ENCODE data around the gene XCR1. TPM values are rescaled to one million over a fixed set of nuclear protein-coding genes. Genes with fewer than 3 reads are reported as not detected.

The XCR1 gene
- total and polyA plus RNA-seq, 9 of the 15 experiments (the other 6 are each of a cell fraction or from before 2014, with no cell fraction given): not detected

DNA sequence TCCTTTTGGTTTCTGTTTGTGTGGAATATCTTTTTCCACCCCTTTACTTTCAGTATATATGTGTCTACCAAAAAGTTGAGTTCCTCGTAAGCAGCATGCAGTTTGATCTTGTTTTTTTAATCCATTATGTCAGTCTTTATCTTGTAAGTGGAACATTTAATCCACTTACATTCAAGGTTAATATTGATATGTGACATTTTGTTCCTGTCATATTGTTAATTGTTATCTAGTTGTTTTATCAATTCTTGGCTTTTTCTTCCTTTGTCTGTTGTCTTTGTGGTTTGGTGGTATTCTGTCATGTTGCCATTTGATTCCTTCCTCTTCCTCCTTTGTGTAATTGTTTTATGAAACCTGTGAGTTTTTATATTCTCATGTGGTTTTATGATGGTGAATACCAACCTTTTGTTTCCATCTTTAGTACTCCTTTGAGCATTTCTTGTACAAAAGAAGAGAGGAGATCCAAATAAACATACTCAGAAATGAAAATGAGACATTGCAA is 43.4 kb upstream of the XCR1 start (continued):
- TF ChIP-seq, protein P1, sequence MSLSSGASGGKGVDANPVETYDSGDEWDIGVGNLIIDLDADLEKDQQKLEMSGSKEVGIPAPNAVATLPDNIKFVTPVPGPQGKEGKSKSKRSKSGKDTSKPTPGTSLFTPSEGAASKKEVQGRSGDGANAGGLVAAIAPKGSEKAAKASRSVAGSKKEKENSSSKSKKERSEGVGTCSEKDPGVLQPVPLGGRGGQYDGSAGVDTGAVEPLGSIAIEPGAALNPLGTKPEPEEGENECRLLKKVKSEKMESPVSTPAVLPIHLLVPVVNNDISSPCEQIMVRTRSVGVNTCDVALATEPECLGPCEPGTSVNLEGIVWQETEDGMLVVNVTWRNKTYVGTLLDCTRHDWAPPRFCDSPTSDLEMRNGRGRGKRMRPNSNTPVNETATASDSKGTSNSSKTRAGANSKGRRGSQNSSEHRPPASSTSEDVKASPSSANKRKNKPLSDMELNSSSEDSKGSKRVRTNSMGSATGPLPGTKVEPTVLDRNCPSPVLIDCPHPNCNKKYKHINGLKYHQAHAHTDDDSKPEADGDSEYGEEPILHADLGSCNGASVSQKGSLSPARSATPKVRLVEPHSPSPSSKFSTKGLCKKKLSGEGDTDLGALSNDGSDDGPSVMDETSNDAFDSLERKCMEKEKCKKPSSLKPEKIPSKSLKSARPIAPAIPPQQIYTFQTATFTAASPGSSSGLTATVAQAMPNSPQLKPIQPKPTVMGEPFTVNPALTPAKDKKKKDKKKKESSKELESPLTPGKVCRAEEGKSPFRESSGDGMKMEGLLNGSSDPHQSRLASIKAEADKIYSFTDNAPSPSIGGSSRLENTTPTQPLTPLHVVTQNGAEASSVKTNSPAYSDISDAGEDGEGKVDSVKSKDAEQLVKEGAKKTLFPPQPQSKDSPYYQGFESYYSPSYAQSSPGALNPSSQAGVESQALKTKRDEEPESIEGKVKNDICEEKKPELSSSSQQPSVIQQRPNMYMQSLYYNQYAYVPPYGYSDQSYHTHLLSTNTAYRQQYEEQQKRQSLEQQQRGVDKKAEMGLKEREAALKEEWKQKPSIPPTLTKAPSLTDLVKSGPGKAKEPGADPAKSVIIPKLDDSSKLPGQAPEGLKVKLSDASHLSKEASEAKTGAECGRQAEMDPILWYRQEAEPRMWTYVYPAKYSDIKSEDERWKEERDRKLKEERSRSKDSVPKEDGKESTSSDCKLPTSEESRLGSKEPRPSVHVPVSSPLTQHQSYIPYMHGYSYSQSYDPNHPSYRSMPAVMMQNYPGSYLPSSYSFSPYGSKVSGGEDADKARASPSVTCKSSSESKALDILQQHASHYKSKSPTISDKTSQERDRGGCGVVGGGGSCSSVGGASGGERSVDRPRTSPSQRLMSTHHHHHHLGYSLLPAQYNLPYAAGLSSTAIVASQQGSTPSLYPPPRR (CRISPR knock-in tag; IDR thresholded peaks at IDR 0.05; ENCODE audit: borderline replicate concordance): no peak
- TF ChIP-seq PTRF (tag; IDR thresholded peaks at IDR 0.05): no peak
- TF ChIP-seq PHF20 (IDR thresholded peaks at IDR 0.05; ENCODE audit: partially characterized antibody): no peak
- no peak for TF ChIP-seq PCBP2 (IDR thresholded peaks at IDR 0.05; ENCODE audit: low read depth, low read length, poor library complexity, severe bottlenecking)
- no peak for TF ChIP-seq ZNF174 (CRISPR knock-in tag; IDR thresholded peaks at IDR 0.05)
- TF ChIP-seq, protein P2, sequence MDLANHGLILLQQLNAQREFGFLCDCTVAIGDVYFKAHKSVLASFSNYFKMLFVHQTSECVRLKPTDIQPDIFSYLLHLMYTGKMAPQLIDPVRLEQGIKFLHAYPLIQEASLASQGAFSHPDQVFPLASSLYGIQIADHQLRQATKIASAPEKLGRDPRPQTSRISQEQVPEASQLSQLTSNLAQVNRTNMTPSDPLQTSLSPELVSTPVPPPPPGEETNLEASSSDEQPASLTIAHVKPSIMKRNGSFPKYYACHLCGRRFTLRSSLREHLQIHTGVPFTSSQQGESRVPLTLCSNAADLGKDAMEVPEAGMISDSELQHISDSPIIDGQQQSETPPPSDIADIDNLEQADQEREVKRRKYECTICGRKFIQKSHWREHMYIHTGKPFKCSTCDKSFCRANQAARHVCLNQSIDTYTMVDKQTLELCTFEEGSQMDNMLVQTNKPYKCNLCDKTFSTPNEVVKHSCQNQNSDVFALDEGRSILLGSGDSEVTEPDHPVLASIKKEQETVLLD (IDR thresholded peaks at IDR 0.05): no peak
- no peak for TF ChIP-seq PHB (CRISPR knock-in tag; IDR thresholded peaks at IDR 0.05)
- TF ChIP-seq, protein P3, sequence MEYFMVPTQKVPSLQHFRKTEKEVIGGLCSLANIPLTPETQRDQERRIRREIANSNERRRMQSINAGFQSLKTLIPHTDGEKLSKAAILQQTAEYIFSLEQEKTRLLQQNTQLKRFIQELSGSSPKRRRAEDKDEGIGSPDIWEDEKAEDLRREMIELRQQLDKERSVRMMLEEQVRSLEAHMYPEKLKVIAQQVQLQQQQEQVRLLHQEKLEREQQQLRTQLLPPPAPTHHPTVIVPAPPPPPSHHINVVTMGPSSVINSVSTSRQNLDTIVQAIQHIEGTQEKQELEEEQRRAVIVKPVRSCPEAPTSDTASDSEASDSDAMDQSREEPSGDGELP (CRISPR knock-in tag; IDR thresholded peaks at IDR 0.05; ENCODE audit: borderline replicate concordance): no peak
- TF ChIP-seq RBM39 (optimal IDR thresholded peaks at IDR 0.05; ENCODE audit: low read depth, low read length): no peak
- TF ChIP-seq FOXM1 (IDR thresholded peaks at IDR 0.05; ENCODE audit: low read depth): no peak
- no peak for TF ChIP-seq FOXM1 (CRISPR knock-in tag; IDR thresholded peaks at IDR 0.05; ENCODE audit: low read depth)

Measured in K562 (cell line).